Naive B cell (primary cell): ENCODE results near the gene BCL7B. TPM values are rescaled to one million over a fixed set of nuclear protein-coding genes. Genes with fewer than 3 reads are reported as not detected.
"Not testable (repeated sequence)": the region's sequence is repeated elsewhere in the genome, so short reads cannot be mapped to it uniquely, and the experiment has no call there.

Experiments
- ATAC-seq, 2 donors: fragments of 150-1000 bp; cut with Tn5 transposase; 2 replicates each; pipeline ENCODE4 v1.10.0; 2021; ENCODE audit warnings: low read depth in 2 of 2, mild to moderate bottlenecking in 2 of 2, moderate library complexity in 2 of 2
- DNase-seq: peaks from one replicate; pipeline ENCODE4 v3.0.0; 2022
- H3K27ac Mint-ChIP-seq, 6 donors: one replicate each; pipeline ENCODE4 v1.8.0; 2020 to 2022; ENCODE audit warnings: mild to moderate bottlenecking in 6 of 6, mixed read lengths in 6 of 6, moderate library complexity in 5 of 6, inconsistent platforms in 2 of 6
- H3K27me3 Mint-ChIP-seq, 3 donors: one replicate each; pipeline ENCODE4 v1.8.0; 2021 to 2022; ENCODE audit warnings: mixed read lengths in 3 of 3, mild to moderate bottlenecking in 1 of 3
- H3K36me3 Mint-ChIP-seq, 2 donors: one replicate each; pipeline ENCODE4 v1.8.0; 2020 to 2022; ENCODE audit warnings: mixed read lengths in 2 of 2, inconsistent platforms in 1 of 2, mild to moderate bottlenecking in 1 of 2
- H3K4me1 Mint-ChIP-seq, 3 donors: one replicate each; pipeline ENCODE4 v1.8.0; 2020 to 2022; ENCODE audit warnings: mixed read lengths in 3 of 3, inconsistent platforms in 1 of 3, mild to moderate bottlenecking in 1 of 3, moderate library complexity in 1 of 3
- H3K4me3 Mint-ChIP-seq, 8 donors: one replicate each; pipeline ENCODE4 v1.8.0; 2020 to 2022; ENCODE audit warnings: mild to moderate bottlenecking in 8 of 8, mixed read lengths in 8 of 8, moderate library complexity in 8 of 8, inconsistent platforms in 2 of 8
- H3K9me3 Mint-ChIP-seq, 7 donors: one replicate each; pipeline ENCODE4 v1.8.0; 2020 to 2022; ENCODE audit warnings: mixed read lengths in 7 of 7, mild to moderate bottlenecking in 5 of 7, inconsistent platforms in 2 of 7, moderate library complexity in 1 of 7
- polyA plus RNA-seq, 6 donors: library from polyadenylated mRNA; unstranded; fragments of 300-500 nt; fragmentation: Illumina TruSeq; gene quantifications; one replicate each; pipeline ENCODE4 v1.2.3, GENCODE V29; 2021; ENCODE audit warnings: low read depth in 6 of 6

BCL7B gene
- polyA plus RNA-seq, 6 donors from 2014 or later = 83.3 to 112 (median 88.9) TPM

DNA sequence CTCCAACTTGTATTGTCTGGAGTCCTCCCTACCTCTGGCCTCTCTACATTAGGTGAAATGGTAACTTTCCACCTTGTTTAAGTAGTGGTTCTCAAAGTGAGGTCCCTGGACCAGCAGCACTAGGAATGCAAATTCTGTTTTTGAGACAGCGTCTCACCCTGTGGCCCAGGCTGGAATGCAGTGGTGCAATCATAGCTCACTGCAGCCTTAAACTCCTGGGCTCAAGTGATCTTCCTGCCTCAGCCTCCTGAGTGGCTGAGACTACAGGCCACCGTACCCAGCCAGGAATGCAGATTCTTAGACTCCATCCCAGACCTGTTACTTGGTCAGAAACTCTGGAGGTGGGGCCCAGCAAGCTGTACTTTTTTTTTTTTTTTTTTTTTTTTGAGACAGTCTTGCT is 27.7 kb upstream of the BCL7B start:
- Mint-ChIP-seq H3K27me3 (no peaks in the 10 kb centered on the region), H3K27ac (no peak overlapping the region), H3K9me3 (no peaks in the 10 kb centered on the region), H3K4me1 (peaks cover 5 to 10% (median 9%) of the 10 kb centered on the region in 3 donors), H3K4me3 (no peak overlapping the region), H3K36me3 (no peaks in the 10 kb centered on the region)
- DNase-seq = no peak
- ATAC-seq = no peak

DNA sequence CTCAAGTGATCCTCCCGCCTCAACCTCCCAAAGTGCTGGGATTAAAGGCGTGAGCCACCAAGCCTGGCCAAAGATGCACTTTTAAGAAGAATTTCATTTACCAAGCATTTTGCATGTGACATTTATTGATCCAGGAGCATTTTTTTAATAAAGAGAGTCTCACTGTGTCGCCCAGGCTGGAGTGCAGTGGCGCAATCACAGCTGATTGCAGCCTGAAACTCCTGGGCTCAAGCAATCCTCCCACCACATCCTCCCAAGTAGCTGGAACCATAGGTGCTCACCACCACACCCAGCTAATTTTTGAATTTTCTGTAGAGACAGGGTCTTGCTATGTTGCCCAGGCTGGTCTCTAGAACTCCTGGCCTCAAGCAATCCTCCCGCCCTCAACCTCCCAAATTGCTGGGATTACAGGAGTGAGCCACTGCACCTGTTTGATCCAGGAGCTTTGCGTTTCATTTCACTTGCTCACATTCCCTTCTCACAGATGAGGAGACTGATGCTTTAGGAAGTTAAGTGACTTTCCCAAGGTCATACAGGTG is 25.2 kb upstream of the BCL7B start:
- Mint-ChIP-seq H3K9me3 (peaks cover 0 to 3% (median 0%) of the 10 kb centered on the region in 7 donors), H3K4me3 (no peak overlapping the region), H3K27me3 (no peaks in the 10 kb centered on the region), H3K4me1 (peaks cover 15 to 22% (median 18%) of the 10 kb centered on the region in 3 donors), H3K27ac (no peak overlapping the region), H3K36me3 (no peaks in the 10 kb centered on the region)
- no peak for ATAC-seq
- no peak for DNase-seq

DNA sequence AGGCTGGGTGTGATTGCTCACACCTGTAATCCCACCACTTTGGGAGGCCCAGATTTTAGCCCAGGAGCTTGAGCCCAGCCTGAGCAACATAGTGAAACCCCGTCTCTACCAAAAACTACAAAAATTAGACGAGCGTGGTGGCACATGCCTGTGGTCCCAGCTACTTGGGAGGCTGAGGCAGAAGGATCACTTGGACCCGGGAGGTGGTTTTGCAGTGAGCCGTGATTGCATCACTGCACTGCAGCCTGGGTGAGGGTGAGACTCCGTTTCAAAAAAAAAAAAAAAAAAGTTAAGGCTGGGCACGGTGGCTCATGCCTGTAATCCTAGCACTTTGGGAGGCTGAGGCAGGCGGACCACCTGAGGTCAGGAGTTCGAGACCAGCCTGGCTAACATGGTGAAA is 23.5 kb upstream of the BCL7B start:
- DNase-seq, H3K36me3 Mint-ChIP-seq, H3K9me3 Mint-ChIP-seq, H3K27ac Mint-ChIP-seq, ATAC-seq, H3K27me3 Mint-ChIP-seq: not testable (repeated sequence)
- Mint-ChIP-seq H3K4me1 (peaks cover 21 to 30% (median 21%) of the 10 kb centered on the region in 3 donors), H3K4me3 (peak overlapping the region in 1 of 8 donors; percentile 10)

DNA sequence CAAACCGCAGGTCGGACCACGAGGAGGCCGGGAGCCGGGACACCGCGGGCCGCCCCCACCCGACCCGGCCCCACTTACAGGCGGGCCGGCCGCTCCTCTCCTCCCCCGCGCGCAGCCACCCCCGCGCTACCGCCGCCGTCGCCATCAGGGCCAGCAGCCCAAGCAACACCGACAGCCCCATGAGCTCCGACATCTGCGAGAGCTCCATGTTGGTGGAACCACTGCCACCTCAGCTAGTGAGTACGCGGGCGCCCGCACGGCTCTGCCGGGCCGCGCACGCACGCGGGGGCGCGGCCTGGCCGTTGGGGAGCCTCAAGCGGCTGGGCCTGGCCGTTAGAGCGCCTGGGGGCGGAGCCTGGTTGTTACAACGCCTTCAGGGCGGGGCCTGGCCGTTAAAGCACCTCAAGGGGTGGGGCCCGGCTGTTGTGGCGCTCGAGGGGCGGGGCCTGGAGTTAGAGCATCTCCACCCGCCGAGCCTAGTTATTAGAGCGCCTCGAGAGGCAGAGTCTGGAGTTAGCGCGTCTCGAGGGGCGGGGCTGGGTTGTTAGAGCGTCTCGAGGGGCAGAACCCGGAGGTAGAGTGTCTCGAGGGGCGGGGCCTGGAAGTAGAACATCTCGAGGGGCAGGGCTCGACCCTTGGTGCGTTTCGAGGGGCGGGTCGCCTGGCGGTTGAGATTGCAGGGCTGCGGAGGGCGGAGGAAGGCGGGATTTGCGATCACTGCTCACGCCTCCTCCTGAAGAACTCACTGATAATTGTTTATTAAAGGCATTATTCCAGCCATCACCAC is 21.0 kb upstream of the BCL7B start, which contains the start of gene TBL2:
Gene TBL2, minus strand, starts transcription at position 238 of the 787 bp plus-strand sequence. Its CDS starts 30 bp downstream, at position 208.
- peaks cover 4 to 12% of the 10 kb centered on the region in 2 donors for H3K36me3 Mint-ChIP-seq

DNA sequence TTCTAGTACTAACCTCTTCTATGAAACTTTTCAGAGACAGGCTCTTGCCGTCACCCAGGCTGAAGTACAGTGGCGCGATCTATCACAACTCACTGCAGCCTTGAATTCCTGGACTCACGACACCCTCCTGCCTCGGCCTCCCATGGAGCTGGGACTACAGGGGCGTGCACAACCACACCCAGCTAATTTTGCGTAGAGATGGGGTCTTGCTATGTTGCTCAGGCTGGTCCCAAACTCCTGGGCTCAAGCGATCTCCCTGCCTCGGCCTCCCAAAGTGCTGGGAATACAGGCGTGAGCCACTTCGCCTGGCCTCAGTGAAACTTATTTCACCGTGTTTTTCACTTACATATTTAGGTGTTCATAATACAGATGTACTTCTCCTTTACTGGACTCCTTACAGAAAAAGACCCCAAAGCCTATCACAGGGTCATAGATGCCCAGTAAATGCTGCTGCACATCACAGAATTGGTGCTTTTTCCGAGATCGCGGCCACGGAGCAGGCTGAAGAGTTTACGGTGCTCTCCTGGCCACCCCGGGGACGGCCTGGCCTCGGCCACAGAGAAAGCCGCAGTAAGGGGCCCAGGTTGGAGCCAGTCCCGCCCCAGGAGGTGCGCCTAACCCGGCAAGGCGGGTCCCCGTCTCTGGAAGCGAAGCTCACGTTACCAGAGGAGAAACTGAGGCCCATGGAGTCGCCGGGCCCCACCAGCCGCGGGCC is 20.3 kb upstream of the BCL7B start:
- Mint-ChIP-seq H3K27ac (peak overlapping the region in 5 of 6 donors; percentile 12 to 98 (median 91)), H3K36me3 (peaks cover 4 to 12% of the 10 kb centered on the region in 2 donors), H3K9me3 (peaks cover 0 to 3% (median 0%) of the 10 kb centered on the region in 7 donors), H3K4me1 (peaks cover 26 to 42% (median 32%) of the 10 kb centered on the region in 3 donors), H3K4me3 (peak overlapping the region; percentile 86 to 99 (median 97)), H3K27me3 (no peaks in the 10 kb centered on the region)
- DNase-seq (no peak), ATAC-seq (peak in 1 of 2 donors; percentile 1)

More for the DNA sequence above, 21.0 kb upstream of the BCL7B start, which contains the start of gene TBL2:
- ATAC-seq (peak; percentile 82 to 83), DNase-seq (peak; percentile 98)
- peaks cover 0 to 3% (median 0%) of the 10 kb centered on the region in 7 donors for H3K9me3 Mint-ChIP-seq
- no peaks in the 10 kb centered on the region for H3K27me3 Mint-ChIP-seq
- peaks cover 26 to 40% (median 31%) of the 10 kb centered on the region in 3 donors for H3K4me1 Mint-ChIP-seq
- H3K4me3 Mint-ChIP-seq = peak within 1 kb of the TSS; percentile 86 to 99 (median 97)
- H3K27ac Mint-ChIP-seq = peak within 1 kb of the TSS; percentile 96 to 99 (median 98)

DNA sequence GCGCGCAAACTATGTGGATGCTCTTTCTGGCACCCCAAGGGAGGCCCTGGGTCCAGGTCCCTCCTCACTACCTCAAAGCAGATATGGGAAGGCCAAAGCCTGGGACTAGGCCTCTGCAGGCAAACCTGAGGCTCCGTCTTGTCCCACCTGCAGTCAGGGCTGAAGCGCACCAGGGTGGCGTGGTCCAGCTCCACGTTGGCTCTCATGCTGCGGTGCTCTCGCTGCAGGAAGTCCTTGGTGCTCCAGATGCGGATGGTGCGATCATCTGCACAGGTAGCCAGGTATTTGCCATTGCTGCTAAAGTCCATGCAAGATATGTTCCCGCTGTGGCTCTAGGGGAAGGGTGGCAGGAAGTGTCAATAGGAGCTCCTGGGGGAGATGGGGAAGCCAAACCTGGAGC is 16.3 kb upstream of the BCL7B start:
- ATAC-seq (no peak), DNase-seq (no peak)
- Mint-ChIP-seq H3K27ac (no peak overlapping the region), H3K36me3 (peaks cover 12 to 25% of the 10 kb centered on the region in 2 donors), H3K4me1 (peaks cover 21 to 43% (median 26%) of the 10 kb centered on the region in 3 donors), H3K27me3 (no peaks in the 10 kb centered on the region), H3K9me3 (peaks cover 0 to under 1% (median 0%) of the 10 kb centered on the region in 7 donors), H3K4me3 (peak overlapping the region in 2 of 8 donors; percentile 1 to 14)

DNA sequence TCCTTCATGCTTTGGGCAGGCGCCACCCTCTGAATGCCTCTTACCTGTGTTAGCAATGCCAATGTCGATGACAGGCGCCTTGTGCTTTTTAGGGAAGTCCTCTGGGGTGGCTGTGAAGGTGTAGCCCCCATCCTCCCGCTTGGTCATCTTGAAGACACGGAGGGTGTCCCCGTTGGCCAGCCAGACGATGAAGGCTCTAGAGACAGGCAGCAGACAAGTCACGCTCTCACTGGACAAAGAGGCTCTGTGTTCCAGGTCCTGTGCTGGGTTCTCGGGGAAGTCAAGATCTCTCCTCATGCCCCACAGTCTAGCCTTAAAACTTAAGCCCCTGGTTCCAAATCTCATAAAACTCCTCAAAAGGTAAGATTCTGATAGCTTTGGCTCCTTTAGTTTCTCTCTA is 15.8 kb upstream of the BCL7B start:
- Mint-ChIP-seq H3K27me3 (no peaks in the 10 kb centered on the region), H3K4me3 (peak overlapping the region in 1 of 8 donors; percentile 9), H3K36me3 (peaks cover 12 to 25% of the 10 kb centered on the region in 2 donors), H3K4me1 (peaks cover 16 to 37% (median 24%) of the 10 kb centered on the region in 3 donors), H3K9me3 (no peaks in the 10 kb centered on the region), H3K27ac (no peak overlapping the region)
- ATAC-seq = no peak
- no peak for DNase-seq

DNA sequence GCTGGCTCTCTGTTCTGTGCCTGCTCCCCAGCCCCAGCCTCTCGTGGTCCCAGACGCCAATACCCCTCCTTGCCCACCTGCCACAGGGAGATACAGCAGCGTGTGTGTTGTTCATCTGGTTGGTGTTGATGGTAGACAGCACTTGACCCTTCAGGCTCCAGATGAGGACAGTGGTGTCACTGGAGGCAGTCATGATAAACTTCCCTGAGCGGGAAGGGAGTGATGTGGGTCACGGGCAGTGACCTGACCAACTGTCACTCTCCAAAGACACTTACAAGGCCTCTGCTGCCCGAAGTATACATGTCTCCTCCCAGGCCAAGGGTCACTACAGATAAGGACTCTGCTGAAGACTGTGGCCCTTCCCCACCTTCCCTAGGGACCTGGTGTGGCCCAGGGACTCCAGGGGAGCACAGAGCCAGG is 15.3 kb upstream of the BCL7B start:
- H3K27ac Mint-ChIP-seq = peak overlapping the region in 1 of 6 donors; percentile 42
- no peak overlapping the region for H3K4me3 Mint-ChIP-seq
- DNase-seq (no peak), ATAC-seq (no peak)
- peaks cover 12 to 25% of the 10 kb centered on the region in 2 donors for H3K36me3 Mint-ChIP-seq
- H3K27me3 Mint-ChIP-seq = no peaks in the 10 kb centered on the region
- H3K4me1 Mint-ChIP-seq = peaks cover 12 to 32% (median 22%) of the 10 kb centered on the region in 3 donors
- H3K9me3 Mint-ChIP-seq = no peaks in the 10 kb centered on the region

DNA sequence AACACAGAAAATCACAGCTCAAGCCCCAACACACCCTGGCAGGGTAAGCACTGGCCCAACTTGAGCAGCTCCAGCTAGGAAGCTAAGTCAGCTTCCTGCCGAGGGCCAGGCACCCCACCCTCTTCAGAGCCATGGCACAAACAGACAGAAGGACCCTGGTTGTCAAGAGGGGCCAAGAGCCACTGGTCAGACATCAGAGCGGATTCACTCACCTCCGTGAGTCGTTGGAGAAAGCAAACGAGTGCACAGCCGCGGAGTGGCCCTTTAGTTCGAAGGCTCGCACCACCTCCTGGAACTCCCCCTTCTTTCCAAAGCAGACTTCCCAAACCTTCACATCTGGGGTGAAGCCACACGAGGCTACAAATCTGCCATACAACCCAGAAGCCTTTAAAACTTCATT is 13.5 kb upstream of the BCL7B start:
- ATAC-seq = no peak
- no peak overlapping the region for H3K27ac Mint-ChIP-seq
- H3K4me1 Mint-ChIP-seq = peaks cover 10 to 27% (median 20%) of the 10 kb centered on the region in 3 donors
- H3K4me3 Mint-ChIP-seq = no peak overlapping the region
- no peaks in the 10 kb centered on the region for H3K9me3 Mint-ChIP-seq
- DNase-seq = no peak
- no peaks in the 10 kb centered on the region for H3K27me3 Mint-ChIP-seq
- H3K36me3 Mint-ChIP-seq = peaks cover 12 to 25% of the 10 kb centered on the region in 2 donors

DNA sequence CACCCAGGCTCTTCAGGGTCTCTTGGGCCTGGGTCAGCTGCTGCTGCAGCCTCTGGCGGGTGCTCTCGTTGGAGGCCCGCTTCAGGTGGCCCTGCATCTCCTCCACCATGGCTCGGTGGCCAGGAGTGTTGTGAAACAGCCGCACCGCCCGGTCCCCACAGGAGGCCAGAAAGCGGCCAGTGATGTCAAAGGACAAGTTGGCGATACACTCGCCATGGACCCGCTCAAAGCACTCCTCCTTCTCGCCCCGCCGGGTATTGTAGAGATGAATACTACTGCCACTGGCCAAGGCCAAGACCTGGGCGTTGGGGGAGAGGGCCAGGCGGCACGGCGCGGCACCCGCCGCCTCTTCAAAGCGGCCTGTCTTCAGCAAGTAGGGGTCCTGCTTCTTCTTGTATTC is 13.0 kb upstream of the BCL7B start:
- Mint-ChIP-seq H3K4me3 (no peak overlapping the region), H3K4me1 (peaks cover 10 to 31% (median 25%) of the 10 kb centered on the region in 3 donors), H3K27ac (no peak overlapping the region), H3K36me3 (peaks cover 12 to 25% of the 10 kb centered on the region in 2 donors), H3K9me3 (no peaks in the 10 kb centered on the region), H3K27me3 (no peaks in the 10 kb centered on the region)
- DNase-seq (no peak), ATAC-seq (no peak)

DNA sequence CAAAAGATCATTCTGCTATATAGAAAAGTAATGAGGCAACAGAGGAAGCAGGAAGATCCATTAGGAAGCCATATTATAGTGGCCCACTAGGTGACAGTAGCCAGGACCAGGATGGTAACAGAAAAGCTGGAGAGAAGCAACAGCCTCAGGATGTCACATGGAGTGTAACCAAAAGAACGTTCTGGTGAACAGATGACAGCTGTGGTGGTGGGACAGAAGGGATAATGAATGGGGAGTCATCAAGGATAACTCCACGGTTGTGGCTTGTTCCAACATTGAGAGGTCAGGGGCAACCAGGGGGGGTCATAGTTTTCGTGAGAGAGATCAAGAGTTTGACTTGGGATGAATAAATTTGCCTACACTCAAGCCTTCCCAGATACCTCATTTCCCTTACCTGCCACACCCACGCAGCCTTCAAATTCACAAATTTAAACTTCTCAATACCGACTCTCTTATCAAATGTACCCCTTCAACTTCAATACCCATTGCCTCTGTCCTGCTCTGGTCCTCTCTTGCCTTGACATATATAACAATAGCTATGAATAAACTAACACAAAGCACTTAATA is 11.6 kb upstream of the BCL7B start:
- Mint-ChIP-seq H3K36me3 (peaks cover 8 to 19% of the 10 kb centered on the region in 2 donors), H3K9me3 (no peaks in the 10 kb centered on the region), H3K27me3 (no peaks in the 10 kb centered on the region), H3K27ac (peak overlapping the region in 1 of 6 donors; percentile 6), H3K4me3 (peak overlapping the region in 1 of 8 donors; percentile 70), H3K4me1 (peaks cover 5 to 28% (median 24%) of the 10 kb centered on the region in 3 donors)
- DNase-seq (no peak), ATAC-seq (no peak)

DNA sequence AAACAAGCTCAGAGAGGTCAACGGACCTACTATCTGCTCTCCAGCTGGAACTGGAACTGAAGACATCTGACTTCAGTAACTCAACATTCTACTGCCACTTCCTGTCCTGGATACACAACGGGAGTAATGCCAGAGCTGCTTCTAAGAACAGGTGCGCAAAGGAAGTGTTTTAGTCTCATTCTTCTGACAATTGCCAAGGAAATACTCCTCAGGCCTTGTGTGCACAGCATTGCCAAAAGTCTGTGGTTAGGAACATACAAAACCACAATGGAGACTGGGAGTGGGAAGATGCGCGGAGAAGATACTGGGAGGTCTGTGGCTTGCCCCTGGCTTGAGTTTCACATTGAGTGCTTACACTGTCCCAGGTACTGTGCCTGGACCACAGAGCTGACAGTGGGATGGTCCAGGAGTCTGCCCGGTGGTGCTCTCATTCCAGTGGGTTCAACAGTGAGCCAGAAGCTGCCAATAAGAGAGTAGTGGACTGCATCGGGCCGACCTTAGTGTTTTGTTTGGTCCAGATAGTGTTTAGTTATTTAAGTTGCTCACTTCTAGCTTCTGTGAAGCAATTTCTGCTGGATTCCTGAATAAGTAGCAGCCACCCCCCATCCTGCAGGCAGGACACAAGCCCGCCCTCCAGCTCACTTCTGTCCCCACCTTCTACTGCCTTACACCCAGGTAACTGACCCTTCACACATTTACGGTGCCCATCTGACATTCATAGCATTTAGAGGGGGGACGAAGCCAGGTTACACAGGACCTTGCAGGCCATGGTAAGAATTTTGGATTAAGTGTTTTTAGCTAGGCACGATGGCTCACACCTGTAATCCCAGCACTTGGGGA is 10.6 kb upstream of the BCL7B start:
- H3K27ac Mint-ChIP-seq = peak overlapping the region in 4 of 6 donors; percentile 8 to 74 (median 34)
- ATAC-seq (no peak), DNase-seq (no peak)
- H3K4me1 Mint-ChIP-seq = peaks cover 5 to 24% (median 22%) of the 10 kb centered on the region in 3 donors
- no peaks in the 10 kb centered on the region for H3K27me3 Mint-ChIP-seq
- H3K36me3 Mint-ChIP-seq = peaks cover 8 to 13% of the 10 kb centered on the region in 2 donors
- no peak overlapping the region for H3K4me3 Mint-ChIP-seq
- H3K9me3 Mint-ChIP-seq = no peaks in the 10 kb centered on the region
